Astrocyte (in vitro differentiated cells and primary cell): ENCODE measurements around the gene ZER1.

Experiments used
- EZH2 ChIP-seq: IDR thresholded peaks from 2 replicates; pipeline ENCODE4 v1.6.1; 2012; ENCODE audit warnings: mild to moderate bottlenecking, low read length, inconsistent platforms; ENCODE audit not compliant: insufficient read depth
- TF ChIP-seq, protein P1 (sequence below): IDR thresholded peaks from 2 replicates; pipeline ENCODE4 v1.5.1; 2011; ENCODE audit warnings: low read depth, mild to moderate bottlenecking, inconsistent platforms, low read length, moderate library complexity; ENCODE audit not compliant: insufficient read depth

DNA sequence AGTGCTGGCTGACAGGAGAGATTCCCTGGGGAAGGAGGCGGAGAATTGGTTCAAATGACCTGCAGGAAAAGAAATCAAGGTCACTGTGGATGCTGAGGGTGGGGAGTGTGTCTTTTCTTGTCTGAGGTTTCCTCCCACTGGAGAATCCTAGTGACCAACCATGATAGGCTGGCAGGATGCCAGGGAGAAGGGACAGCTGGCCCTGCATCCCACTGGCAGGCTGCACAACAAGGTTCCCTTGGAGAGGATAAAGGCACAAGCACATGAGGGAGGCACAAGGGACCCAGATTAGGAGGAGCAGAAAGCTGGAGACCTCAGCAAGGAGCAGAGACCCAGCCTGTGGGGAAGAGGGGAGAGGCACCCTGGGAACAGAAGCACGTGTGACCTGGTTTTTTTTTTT is 36.4 kb downstream of the ZER1 start:
- TF ChIP-seq, protein P1, sequence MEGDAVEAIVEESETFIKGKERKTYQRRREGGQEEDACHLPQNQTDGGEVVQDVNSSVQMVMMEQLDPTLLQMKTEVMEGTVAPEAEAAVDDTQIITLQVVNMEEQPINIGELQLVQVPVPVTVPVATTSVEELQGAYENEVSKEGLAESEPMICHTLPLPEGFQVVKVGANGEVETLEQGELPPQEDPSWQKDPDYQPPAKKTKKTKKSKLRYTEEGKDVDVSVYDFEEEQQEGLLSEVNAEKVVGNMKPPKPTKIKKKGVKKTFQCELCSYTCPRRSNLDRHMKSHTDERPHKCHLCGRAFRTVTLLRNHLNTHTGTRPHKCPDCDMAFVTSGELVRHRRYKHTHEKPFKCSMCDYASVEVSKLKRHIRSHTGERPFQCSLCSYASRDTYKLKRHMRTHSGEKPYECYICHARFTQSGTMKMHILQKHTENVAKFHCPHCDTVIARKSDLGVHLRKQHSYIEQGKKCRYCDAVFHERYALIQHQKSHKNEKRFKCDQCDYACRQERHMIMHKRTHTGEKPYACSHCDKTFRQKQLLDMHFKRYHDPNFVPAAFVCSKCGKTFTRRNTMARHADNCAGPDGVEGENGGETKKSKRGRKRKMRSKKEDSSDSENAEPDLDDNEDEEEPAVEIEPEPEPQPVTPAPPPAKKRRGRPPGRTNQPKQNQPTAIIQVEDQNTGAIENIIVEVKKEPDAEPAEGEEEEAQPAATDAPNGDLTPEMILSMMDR: no peak
- TF ChIP-seq EZH2: no peak
